ENCODE measurements around the gene GPHA2. TPM values are rescaled to one million over a fixed set of nuclear protein-coding genes. Genes with fewer than 3 reads are reported as not detected.

GPHA2 gene
- total and polyA plus RNA-seq, 2 of the 13 experiments (the other 11 are each of a cell fraction or from before 2014, with no cell fraction given): 13.0 to 19.1 TPM

DNA sequence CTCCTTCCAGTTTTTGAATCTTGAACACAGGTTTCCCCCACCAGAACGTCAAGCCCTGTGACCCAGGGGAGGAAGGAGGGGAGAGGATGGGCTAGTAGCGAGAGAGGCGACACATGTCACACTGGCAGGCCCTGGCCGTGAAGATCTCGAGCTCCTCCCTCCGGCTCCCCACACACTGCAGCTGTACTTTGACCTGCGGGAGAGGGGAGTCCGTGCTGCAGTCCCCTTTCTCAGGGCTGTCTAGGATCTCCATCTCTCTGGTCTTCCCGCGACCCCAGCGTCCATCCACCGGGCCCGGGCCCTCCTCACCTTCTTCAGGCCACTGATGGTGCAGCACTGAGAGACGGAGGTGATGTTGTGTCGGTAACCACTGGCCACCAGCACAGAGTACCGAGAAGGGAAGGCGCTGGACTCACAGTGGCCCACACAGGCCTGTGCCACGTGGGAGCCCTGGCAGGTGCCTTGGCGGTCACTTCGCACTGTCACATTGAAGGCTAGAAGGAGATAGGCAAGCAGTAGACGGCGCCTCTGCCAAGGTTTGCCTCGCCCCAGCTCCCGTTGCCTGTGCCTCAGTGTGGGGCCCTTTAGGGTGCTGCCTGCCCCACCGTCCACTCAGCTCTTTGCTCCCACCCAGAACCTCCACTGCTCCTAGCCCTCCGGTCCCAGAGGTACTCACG lies 873 bp downstream of the GPHA2 start (continued):
- no peak for TF ChIP-seq TCF12 (IDR thresholded peaks at IDR 0.05)
- TF ChIP-seq TCF12 (CRISPR knock-in tag; IDR thresholded peaks at IDR 0.05): no peak
- TF ChIP-seq SMYD3 (CRISPR knock-in tag; IDR thresholded peaks at IDR 0.05): 0 out of 2 replicates have a peak, but pooled peaks have one; percentile 16
- peak; percentile 94 for TF ChIP-seq ZNF274 (CRISPR knock-in tag; IDR thresholded peaks at IDR 0.05)
- no peak for TF ChIP-seq KDM5A (IDR thresholded peaks at IDR 0.05; ENCODE audit: borderline replicate concordance, low read length)
- TF ChIP-seq, protein P1, sequence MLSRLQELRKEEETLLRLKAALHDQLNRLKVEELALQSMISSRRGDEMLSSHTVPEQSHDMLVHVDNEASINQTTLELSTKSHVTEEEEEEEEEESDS (CRISPR knock-in tag; IDR thresholded peaks at IDR 0.05; ENCODE audit: borderline replicate concordance): no peak
- TF ChIP-seq ZNF121 (CRISPR knock-in tag; IDR thresholded peaks at IDR 0.05): 0 out of 2 replicates have a peak, but pooled peaks have one; percentile 43
- 0 out of 2 replicates have a peak, but pooled peaks have one; percentile 54 for TF ChIP-seq ZNF749 (CRISPR knock-in tag; IDR thresholded peaks at IDR 0.05; ENCODE audit: borderline replicate concordance)
- no peak; the same call in 1 of the 2 replicates for TF ChIP-seq EED (CRISPR knock-in tag; IDR thresholded peaks at IDR 0.05)
- 0 out of 2 replicates have a peak, but pooled peaks have one; percentile 49 for TF ChIP-seq FOXC1 (CRISPR knock-in tag; IDR thresholded peaks at IDR 0.05; ENCODE audit: borderline replicate concordance)
- no peak for TF ChIP-seq MBD4 (IDR thresholded peaks at IDR 0.05; ENCODE audit: borderline replicate concordance, low read length)
- 0 out of 2 replicates have a peak, but pooled peaks have one; percentile 35 for TF ChIP-seq NR2F6 (IDR thresholded peaks at IDR 0.05)
- TF ChIP-seq NR2F6 (CRISPR knock-in tag; IDR thresholded peaks at IDR 0.05): peak; percentile 34; the same call in 1 of the 2 replicates
- TF ChIP-seq, protein P2, sequence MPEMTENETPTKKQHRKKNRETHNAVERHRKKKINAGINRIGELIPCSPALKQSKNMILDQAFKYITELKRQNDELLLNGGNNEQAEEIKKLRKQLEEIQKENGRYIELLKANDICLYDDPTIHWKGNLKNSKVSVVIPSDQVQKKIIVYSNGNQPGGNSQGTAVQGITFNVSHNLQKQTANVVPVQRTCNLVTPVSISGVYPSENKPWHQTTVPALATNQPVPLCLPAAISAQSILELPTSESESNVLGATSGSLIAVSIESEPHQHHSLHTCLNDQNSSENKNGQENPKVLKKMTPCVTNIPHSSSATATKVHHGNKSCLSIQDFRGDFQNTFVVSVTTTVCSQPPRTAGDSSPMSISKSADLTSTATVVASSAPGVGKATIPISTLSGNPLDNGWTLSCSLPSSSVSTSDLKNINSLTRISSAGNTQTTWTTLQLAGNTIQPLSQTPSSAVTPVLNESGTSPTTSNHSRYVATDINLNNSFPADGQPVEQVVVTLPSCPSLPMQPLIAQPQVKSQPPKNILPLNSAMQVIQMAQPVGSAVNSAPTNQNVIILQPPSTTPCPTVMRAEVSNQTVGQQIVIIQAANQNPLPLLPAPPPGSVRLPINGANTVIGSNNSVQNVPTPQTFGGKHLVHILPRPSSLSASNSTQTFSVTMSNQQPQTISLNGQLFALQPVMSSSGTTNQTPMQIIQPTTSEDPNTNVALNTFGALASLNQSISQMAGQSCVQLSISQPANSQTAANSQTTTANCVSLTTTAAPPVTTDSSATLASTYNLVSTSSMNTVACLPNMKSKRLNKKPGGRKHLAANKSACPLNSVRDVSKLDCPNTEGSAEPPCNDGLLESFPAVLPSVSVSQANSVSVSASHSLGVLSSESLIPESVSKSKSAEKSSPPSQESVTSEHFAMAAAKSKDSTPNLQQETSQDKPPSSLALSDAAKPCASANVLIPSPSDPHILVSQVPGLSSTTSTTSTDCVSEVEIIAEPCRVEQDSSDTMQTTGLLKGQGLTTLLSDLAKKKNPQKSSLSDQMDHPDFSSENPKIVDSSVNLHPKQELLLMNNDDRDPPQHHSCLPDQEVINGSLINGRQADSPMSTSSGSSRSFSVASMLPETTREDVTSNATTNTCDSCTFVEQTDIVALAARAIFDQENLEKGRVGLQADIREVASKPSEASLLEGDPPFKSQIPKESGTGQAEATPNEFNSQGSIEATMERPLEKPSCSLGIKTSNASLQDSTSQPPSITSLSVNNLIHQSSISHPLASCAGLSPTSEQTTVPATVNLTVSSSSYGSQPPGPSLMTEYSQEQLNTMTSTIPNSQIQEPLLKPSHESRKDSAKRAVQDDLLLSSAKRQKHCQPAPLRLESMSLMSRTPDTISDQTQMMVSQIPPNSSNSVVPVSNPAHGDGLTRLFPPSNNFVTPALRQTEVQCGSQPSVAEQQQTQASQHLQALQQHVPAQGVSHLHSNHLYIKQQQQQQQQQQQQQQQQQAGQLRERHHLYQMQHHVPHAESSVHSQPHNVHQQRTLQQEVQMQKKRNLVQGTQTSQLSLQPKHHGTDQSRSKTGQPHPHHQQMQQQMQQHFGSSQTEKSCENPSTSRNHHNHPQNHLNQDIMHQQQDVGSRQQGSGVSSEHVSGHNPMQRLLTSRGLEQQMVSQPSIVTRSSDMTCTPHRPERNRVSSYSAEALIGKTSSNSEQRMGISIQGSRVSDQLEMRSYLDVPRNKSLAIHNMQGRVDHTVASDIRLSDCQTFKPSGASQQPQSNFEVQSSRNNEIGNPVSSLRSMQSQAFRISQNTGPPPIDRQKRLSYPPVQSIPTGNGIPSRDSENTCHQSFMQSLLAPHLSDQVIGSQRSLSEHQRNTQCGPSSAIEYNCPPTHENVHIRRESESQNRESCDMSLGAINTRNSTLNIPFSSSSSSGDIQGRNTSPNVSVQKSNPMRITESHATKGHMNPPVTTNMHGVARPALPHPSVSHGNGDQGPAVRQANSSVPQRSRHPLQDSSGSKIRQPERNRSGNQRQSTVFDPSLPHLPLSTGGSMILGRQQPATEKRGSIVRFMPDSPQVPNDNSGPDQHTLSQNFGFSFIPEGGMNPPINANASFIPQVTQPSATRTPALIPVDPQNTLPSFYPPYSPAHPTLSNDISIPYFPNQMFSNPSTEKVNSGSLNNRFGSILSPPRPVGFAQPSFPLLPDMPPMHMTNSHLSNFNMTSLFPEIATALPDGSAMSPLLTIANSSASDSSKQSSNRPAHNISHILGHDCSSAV (CRISPR knock-in tag; IDR thresholded peaks at IDR 0.05; ENCODE audit: borderline replicate concordance): no peak
- TF ChIP-seq, protein P3, sequence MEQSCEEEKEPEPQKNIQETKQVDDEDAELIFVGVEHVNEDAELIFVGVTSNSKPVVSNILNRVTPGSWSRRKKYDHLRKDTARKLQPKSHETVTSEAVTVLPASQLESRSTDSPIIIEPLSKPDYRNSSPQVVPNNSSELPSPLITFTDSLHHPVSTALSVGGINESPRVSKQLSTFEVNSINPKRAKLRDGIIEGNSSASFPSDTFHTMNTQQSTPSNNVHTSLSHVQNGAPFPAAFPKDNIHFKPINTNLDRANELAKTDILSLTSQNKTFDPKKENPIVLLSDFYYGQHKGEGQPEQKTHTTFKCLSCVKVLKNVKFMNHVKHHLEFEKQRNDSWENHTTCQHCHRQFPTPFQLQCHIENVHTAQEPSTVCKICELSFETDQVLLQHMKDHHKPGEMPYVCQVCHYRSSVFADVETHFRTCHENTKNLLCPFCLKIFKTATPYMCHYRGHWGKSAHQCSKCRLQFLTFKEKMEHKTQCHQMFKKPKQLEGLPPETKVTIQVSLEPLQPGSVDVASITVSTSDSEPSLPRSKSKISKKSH (CRISPR knock-in tag; IDR thresholded peaks at IDR 0.05; ENCODE audit: borderline replicate concordance): peak; percentile 63; the same call in 1 of the 2 replicates
- TF ChIP-seq ZFP41 (CRISPR knock-in tag; IDR thresholded peaks at IDR 0.05; ENCODE audit: borderline replicate concordance): 0 out of 2 replicates have a peak, but pooled peaks have one; percentile 23
- TF ChIP-seq NBN (conservative IDR thresholded peaks at IDR 0.05): no peak
- peak; percentile 46 for TF ChIP-seq RBM22 (optimal IDR thresholded peaks at IDR 0.05; ENCODE audit: low read length)
- TF ChIP-seq POLR2AphosphoS5 (IDR thresholded peaks at IDR 0.05; ENCODE audit: low read depth, low read length): peak; percentile 66
- peak; percentile 1 for TF ChIP-seq RBM39 (IDR thresholded peaks at IDR 0.05; ENCODE audit: low read depth, low read length, poor library complexity, severe bottlenecking)
- TF ChIP-seq POLR2A (IDR thresholded peaks at IDR 0.05; ENCODE audit: insufficient read depth in 1 of 2, low read depth in 2 of 2, low read length in 2 of 2): peak; percentile 44 to 67
- 0 out of 2 replicates have a peak, but pooled peaks have one; percentile 45 for TF ChIP-seq ZMYM4 (CRISPR knock-in tag; IDR thresholded peaks at IDR 0.05)

All from HepG2 (cell line).